ENCODE data around the gene LCMT1.
"Not testable (repeated sequence)": the region's sequence is repeated elsewhere in the genome, so short reads cannot be mapped to it uniquely, and the experiment has no call there.

DNA sequence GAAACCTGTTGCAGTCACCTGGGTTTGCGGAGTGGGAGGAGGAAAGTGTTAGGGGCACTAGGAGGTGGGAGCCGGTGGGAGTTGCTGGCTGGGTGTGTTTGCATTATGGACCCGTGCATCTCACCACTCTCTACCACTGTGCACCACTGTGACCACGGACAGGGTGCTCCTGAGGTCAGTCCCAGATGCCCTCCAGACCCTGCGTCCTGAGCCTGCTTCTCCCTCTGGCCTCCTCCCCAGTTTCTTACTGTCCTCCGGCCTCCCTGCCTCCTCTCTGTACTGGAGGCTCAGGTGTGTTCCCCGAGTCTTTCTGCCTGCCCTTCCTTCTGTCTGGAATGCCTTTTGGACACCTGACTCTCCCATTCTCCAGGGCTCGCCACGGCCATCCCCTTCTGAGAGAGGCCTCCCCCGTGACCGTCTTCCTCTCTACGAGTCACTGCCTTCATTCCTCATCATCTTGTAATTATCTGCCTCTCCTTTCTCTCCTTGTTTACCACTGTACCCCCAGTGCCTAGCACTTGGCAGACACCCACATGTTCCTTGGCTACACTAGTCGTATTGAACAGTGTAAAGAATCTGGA, 14.6 kb downstream of the LCMT1 start:
- TF ChIP-seq, protein P1, sequence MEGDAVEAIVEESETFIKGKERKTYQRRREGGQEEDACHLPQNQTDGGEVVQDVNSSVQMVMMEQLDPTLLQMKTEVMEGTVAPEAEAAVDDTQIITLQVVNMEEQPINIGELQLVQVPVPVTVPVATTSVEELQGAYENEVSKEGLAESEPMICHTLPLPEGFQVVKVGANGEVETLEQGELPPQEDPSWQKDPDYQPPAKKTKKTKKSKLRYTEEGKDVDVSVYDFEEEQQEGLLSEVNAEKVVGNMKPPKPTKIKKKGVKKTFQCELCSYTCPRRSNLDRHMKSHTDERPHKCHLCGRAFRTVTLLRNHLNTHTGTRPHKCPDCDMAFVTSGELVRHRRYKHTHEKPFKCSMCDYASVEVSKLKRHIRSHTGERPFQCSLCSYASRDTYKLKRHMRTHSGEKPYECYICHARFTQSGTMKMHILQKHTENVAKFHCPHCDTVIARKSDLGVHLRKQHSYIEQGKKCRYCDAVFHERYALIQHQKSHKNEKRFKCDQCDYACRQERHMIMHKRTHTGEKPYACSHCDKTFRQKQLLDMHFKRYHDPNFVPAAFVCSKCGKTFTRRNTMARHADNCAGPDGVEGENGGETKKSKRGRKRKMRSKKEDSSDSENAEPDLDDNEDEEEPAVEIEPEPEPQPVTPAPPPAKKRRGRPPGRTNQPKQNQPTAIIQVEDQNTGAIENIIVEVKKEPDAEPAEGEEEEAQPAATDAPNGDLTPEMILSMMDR (IDR thresholded peaks at IDR 0.05), result not testable (repeated sequence)
- TF ChIP-seq, protein P2, sequence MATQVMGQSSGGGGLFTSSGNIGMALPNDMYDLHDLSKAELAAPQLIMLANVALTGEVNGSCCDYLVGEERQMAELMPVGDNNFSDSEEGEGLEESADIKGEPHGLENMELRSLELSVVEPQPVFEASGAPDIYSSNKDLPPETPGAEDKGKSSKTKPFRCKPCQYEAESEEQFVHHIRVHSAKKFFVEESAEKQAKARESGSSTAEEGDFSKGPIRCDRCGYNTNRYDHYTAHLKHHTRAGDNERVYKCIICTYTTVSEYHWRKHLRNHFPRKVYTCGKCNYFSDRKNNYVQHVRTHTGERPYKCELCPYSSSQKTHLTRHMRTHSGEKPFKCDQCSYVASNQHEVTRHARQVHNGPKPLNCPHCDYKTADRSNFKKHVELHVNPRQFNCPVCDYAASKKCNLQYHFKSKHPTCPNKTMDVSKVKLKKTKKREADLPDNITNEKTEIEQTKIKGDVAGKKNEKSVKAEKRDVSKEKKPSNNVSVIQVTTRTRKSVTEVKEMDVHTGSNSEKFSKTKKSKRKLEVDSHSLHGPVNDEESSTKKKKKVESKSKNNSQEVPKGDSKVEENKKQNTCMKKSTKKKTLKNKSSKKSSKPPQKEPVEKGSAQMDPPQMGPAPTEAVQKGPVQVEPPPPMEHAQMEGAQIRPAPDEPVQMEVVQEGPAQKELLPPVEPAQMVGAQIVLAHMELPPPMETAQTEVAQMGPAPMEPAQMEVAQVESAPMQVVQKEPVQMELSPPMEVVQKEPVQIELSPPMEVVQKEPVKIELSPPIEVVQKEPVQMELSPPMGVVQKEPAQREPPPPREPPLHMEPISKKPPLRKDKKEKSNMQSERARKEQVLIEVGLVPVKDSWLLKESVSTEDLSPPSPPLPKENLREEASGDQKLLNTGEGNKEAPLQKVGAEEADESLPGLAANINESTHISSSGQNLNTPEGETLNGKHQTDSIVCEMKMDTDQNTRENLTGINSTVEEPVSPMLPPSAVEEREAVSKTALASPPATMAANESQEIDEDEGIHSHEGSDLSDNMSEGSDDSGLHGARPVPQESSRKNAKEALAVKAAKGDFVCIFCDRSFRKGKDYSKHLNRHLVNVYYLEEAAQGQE (IDR thresholded peaks at IDR 0.05; ENCODE audit: insufficient read depth in 1 of 2, low read depth in 2 of 2, low read length in 1 of 2), result not testable (repeated sequence)
- not testable (repeated sequence) for TF ChIP-seq POLR2AphosphoS5 (IDR thresholded peaks at IDR 0.05; ENCODE audit: low read depth, low read length)
